GM21526 (cell line): ENCODE results near the gene CPPED1.

Experiments
- ATAC-seq: cut with Tn5 transposase; IDR thresholded peaks from one replicate; pipeline ENCODE4 v1.9.1; 2021; ENCODE audit warnings: moderate library complexity; ENCODE audit not compliant: unreplicated experiment, low FRiP score

The CPPED1 gene

DNA sequence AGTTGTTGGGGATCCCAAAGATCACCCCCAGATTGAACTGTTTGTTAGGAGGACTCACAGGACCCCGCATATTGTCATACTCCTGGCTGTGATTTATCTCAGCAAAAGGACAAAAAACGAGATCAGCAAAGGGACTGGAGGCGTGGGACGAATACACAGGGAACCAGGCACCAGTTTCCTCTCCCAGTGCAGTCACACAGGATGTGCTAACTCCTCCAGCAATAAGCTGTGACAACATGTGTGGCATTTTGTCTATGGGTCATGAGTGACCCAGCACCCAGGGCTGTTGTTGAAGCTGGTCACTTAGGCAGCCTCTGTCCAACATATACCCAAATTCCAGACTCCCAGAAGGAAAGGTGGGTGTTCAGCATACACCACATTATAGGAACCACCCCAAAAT is 60.9 kb downstream of the CPPED1 start:
- no peak for ATAC-seq

DNA sequence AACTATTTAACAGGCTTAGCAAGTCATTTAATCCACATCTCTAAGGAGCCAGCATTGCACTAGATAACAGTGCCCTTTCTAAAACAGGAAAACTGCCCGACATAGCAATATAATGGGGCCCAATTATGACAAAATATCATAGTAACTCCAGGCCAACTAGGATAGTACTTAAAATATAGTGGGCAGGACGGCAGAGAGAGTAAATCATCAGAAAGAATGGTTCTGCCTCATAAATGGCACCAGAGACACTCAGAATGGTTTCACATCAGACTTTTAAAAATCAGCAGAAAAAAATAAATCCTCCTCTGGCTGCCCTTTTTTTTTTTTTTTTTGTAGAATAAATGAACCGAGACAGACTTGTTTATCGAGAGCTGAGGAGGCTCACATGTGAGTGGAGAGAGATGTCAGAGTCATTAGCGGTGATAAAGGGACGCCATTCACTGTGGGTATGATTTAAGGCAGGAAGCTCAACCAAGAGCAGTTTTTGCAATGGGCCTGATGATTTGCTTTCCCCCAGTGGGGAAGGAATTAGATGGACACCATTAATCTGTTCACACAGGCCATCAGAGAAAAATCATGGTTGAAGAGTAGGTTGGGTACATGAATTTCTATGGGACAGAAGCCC is 62.6 kb downstream of the CPPED1 start:
- ATAC-seq, result no peak

DNA sequence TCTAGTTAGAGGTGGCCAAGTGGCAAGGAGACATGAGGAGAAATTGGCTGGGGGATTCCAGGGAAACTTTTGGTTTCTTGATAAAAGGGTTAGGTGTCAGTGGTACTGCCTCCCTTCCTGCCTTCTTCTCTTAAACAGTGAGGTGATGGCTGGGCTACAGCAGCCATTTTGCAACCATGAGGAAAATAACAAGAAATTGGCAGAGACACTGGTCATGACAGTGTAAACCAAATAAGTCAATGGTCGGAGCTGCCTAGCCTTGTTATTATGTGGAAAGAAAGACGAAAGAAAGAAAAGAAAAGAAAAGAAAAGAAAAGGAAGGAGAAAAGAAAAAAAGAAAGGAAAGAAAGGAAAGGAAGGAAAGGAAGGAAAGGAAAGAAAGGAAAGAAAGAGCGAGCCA is 63.9 kb downstream of the CPPED1 start:
- no peak for ATAC-seq

DNA sequence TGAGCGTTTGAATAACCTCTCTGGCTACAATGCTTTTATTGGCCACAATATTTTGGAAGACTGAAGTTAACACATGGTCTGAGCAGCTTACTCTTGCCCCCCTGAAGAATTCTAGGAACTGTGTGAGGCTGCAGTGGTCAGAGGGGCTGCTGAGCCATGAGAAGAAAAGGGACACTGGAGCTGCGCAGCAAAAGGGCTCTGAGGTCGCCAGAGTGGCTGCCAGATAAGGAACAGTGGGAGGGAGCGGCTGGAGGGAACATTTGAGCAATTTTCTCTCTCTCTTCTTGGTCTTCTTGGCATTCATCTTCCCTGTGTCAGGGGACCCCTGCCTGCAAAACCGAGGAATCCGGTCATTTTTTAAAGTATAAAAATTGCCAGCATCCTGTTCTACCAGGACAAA is 66.1 kb downstream of the CPPED1 start:
- ATAC-seq, result no peak

DNA sequence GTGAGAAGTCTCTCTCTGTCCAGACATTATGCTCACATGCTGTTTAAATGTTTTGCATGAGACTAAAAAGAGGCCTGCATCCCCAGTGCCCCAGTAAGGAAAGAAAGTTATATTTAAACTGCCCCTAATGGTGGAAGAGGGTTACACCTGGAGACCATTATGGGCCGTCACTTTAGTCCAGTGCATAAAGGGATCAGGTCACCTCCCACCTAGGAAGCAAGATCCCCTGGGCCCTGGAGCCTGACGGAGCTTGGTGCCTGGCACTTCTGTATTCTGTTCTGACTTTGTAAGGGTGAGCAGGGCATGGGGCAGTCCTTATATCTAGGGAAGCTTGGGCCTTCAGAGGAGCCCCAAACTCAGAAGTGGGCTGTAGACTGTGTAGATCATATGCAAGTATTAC is 67.9 kb downstream of the CPPED1 start:
- no peak for ATAC-seq

DNA sequence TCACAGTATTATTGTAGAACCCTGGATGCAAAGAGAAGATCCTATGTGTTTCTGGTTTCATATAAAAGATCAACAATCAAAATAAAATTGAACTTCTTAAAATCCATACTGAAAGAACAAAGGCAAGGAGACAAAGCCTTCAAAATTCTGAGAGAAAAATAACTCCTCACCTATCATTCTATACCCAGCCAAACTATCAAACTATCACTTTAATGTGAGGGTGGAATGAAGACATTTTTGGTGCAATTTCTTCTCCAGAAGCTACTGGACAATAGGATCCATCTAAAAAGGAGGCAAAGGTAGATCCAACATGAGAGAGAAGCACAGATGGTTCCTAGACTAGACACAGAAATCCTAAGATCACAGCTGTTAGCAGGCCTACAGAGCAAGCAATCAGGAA is 71.1 kb downstream of the CPPED1 start:
- no peak for ATAC-seq

DNA sequence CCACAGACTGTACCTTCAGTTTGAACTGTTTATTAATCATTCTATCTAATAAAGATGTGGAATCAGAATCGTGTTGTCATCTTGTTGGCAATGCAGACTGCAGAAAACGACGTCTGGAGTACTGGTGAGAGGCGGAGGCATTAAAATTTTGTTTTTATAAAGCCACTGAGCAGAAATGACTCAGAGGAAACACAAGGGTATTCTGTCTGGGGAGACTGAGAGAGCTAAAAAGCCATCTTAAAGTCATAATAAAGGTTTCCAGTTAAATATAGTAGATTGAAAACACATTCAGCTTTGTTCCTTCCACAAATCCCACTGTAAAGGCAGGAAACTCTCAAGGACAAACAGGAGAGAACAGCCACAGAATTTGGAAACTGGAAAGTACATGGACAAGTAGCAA is 74.2 kb downstream of the CPPED1 start:
- no peak for ATAC-seq

DNA sequence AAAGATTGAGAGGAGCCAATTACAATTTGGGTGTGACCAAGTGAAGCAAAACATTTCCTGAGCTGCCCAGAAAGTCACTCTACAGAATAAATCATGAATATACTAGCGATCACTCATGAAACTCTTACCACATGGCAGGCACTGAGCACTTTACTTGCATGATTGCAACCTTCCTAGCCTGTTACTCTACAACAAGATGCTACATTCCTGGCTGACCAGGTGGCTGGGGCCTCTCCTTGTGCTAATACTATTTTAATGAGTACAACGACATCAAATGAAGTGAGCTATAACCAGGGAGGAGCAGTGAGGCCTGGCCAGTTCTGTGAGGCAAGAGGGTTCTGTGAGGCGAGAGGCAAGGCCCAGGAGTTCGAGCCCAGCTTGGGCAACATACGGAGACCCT is 75.2 kb downstream of the CPPED1 start:
- no peak for ATAC-seq

DNA sequence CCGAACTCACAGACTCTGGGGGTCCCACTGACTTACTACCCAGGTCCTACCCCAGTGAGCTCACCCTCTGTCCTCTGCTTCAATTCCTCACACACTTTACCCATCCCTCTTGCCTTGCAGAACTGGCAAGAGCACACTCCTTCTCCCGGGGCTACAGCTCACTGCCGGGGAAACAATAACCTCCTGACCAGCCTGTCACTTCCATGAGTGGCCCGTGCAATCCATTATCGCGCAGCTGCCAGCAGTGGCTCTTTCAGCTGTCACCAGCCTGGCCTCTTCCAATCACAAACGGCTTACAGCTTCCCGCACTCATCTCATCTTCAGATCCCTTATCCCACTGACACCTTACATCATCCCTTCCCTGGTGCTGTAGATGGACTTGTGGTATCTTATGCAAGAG is 79.5 kb downstream of the CPPED1 start:
- no peak for ATAC-seq

DNA sequence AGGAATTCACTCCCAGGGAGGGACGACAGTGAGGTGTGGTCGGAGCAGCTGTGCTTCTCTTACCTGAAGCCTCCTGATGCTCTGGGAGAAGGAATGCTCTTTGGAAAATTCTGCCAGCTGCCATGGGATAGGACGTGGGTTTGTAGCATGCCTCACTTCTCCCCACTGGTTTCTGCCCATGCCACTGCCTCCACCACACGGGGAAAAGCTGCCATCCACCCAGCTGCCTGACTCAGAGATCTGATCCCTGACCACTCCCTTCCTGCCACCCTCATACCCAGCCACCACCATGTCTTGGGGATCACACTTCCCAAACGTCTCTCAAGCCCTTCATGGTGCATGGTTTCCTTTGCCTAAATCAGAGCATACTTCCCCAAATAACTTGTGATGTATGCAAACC is 80.0 kb downstream of the CPPED1 start:
- ATAC-seq, result no peak

DNA sequence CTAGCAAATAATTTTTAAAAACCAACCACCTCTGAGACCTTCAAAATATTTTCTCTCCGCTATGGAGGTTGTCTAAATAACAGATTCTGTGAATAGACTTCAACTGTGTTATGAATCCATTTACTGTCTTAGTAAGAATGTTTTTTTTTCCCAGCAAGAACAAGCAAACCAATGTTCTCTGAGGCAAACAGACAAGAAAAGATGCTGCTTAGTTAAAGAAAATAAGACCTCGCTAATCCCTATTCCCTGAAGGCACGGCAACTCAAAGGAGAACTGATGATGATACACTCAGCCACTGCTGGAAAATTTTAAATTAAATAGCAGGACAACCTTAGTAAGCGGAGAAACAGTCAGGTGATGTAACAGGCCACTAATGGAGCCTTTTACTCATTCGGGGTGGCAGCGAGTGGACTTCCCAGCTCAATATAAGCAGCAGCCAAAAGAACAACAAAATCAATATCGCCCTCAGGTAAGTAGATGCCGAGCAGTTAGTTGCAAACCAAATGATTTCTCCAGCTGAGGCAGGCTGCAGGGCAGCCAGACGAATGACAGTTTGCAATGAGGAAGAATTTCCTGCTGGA is 81.8 kb downstream of the CPPED1 start:
- no peak for ATAC-seq

DNA sequence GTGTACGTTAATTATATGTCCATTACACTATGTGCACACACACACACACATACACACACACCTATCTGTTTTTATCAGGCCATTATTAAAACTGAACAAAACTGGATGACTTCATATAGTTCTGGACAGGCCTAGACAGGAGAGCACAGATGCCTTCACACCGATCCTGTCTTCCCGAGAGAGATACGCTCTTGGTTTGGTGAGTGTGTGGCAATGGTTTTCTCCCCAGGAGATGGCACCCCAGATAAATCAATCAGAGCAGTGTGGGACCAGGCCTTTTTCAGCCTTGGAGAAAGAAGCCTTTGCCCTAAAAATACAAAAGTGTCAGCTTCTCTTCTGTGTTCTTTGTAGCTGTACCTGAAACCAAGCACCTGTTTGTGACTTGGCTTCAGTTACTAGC is 83.7 kb downstream of the CPPED1 start:
- ATAC-seq, result no peak

DNA sequence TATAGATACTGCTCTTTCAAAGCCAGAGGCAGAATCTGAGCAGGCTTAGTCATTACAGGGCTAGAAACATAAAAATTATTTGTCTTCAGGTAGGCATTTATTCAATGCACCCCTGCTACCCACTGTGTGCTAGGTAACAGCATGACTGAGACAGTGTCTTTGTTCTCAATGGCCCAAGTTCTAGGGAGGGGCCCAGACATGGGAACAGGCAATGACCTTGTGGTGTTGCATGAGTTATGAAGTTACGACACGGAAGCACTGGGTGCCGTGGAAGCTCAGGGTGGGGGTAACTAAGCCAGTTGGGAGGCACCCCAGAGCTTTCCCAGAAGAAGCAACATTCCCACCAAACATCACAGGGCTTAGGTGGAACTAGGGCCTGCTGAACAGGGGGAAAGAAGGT is 87.0 kb downstream of the CPPED1 start:
- ATAC-seq, result no peak

DNA sequence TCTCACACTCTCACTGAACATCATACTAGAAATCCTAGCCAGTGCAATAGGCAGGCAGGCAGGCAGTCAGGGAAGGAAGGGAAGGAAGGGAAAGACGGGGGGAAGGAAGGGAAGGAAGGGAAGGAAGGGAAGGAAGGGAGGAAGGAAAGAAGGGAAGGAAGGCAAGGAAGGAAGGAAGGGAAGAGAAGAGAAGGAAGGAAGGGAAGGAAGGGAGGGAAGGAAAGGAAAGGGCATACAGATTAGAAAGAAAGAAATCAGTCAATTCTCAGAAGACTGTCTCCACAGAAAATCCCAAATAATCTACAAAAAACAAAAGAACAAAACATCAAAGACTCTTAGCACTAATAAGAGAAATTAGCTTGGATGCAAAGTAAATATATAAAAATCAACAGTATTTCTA is 93.9 kb downstream of the CPPED1 start:
- ATAC-seq, result no peak

DNA sequence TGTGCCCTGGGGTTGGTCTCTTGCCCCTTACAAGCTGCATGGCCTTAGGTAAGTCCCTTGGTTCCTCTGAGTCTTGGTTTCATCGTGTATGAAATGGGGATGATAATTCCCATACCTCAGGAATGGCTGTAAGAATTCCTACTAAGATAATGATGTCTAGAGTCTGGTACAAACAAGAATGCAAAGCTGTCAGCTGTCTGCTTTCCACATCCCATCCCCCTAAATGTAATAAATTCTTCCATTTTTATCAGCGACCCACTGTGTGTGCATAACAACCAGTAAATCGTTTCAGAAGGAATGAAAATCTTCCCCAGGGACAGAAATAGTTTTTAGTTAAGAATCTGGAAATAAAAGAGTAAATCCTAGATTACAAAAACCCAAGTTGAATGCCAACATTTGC is 95.4 kb downstream of the CPPED1 start:
- ATAC-seq, result no peak

DNA sequence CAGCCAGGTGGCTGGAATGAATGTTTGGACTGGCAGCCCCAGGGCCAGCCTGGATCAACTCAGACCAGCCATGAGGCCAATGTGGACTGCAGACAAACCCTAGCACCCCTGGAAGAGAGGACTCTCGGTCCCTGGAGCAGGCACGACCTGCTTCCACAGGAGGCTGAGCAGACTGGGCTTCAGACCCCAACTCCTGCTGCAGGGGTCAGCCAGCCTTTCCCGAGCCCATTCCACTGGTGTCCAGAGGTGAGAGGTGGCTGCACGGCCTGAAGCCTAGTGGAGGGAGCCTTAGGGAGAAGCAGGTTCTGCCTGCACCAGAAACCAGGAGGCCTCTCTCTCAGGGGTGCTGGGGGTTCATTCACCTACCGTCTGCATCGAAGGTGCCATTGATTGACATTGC is 97.1 kb downstream of the CPPED1 start:
- no peak for ATAC-seq

DNA sequence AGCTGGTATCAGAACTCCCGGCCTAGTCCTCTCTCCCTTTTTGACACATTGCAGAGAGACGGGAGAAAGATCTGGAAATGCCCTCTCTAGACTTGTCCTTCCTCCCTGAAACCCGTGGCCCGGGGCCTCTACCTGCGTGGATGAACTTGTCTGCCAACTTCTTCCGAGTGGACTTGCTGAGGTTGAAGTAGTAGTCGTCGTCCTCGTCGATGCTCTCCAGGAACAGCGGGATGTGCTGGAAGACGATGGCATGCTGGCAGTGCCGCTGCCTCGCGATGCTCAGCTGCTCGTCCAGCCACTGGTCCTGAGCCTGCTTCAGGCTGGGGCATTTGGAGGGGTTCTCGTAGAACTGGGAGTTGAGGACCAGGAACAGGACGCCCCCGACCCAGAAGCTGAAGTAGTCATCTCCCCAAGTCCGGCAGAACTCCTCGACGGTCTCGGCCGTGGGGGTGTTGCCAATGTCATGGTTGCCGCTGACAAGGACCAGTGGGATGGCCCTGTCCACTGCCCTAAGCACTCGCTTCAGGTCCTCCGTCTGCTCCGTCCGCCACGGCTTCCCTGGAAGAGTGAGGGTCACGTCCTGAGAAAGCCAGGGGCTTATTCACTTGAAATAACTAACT is 99.1 kb downstream of the CPPED1 start:
- ATAC-seq, result no peak

DNA sequence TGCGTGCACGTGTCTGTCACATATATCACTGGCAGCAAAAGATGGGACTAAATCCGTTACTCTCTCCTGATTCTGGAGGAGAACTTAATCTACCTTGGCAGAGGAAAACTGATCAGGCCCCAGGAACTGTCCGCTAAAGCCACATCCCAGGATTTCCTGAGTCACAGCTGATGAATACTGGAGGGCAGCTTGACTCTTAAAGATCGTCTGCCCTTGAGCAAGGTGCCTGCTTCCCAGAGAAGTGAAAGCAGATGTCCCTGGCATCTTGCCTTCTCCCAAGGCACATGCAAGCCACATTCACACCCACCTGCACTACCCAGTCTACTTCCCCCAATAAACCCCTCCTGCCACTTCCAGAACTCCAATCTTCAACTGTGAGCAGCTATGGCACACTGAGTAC is 99.8 kb downstream of the CPPED1 start:
- ATAC-seq, result no peak

DNA sequence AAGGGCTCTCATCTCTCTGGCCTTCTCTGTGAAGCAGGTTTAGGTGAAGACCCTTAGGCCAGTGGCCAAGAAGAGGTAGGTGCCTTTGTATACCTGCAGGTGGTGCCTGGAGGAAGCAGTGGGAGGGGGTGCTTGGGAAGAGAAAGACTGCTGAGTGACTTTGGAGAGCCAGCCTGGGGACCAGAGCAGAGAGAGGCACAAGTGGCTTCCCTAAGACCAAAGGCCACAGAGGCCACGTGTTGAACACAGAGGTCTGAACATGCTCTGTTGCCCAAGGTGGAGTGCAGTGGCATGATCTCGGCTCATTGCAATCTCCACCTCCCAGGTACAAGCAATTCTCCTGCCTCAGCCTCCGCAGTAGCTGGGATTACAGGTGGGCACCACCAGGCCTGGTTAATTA is 103.5 kb downstream of the CPPED1 start:
- ATAC-seq, result no peak

DNA sequence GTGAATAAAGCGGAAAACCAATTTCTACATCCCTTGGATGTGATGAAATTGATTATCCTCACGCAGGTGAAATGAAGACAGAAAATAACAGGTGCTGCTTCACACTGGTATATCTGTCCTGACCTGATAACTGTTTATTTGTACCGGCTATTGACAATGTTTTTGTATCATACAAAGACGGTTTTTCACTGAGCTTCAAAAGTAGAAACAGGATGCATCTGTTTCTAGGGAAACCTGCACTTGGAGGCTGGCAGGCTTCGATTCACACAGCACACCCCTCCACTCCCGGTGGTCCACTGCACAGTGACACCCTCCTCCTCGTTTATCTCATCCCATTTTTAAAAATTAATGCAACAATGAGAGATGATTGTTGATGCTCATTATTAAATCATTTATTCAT is 104.5 kb downstream of the CPPED1 start:
- no peak for ATAC-seq

DNA sequence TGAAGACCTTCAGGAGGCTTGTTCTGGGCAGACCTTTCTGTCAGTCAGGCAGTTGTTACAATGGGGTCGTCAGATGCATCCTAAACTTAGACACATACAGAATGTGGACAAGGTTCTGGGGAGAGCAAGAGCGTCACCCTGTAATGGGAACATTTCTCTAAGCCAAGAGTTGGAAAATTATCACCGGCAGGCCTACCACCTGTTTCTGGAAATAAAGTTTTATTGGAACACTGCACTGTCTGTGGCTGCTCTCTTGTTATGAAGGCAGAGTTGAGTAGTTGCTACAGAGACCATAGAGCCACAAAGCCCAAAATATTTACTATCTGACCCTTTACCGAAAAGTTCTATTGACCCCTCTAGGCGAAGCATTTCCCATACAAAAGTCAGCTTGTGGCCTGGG is 106.2 kb downstream of the CPPED1 start:
- no peak for ATAC-seq

DNA sequence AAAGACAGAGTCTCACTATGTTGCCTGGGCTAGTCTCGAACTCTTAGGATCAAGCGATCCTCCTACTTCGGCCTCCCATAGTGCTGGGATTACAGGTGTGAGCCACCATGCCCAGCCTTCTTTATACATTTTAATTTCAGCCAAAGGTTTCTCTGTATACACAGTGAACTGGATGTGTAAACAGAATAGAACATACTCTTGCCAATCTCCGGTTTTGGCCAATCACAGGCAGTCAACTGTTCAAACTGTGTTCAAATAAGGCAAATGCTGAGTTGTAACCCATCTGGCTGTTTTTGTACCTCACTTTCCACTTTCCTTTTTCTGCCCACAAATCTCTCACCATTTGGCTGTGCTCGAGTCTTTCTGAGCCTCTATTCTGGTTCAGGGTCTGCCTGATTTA is 108.2 kb downstream of the CPPED1 start:
- no peak for ATAC-seq

DNA sequence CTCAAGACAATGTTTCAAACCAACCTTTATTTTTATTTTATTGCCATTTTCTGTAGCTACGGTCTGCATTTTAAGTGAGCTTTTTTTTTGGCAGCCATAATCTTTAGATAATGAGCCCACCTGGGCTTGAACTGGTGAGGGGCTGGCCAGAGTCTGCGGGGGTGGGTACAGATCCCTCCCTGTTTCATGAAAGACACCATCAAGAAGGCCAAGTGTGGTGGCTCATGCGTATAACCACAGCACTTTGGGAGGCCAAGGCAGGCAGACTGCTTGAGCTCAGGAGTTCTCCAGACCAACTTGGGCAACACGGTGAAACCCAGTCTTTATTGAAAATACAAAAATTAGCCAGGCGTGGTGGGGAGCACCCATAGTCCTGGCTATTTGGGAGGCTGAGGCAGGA is 113.7 kb downstream of the CPPED1 start:
- ATAC-seq, result no peak
